Activated CD4-positive, CD25-positive, alpha-beta regulatory T cell treated with anti-CD3 and anti-CD28 coated beads, Interleukin-2, amount 50 U/mL, for 16 hours (primary cell): ENCODE results near the gene KLHL2.
"Not testable (repeated sequence)": the region's sequence is repeated elsewhere in the genome, so short reads cannot be mapped to it uniquely, and the experiment has no call there.

Experiments used
- DNase-seq: peaks from one replicate; pipeline ENCODE4 v3.0.0-alpha.2; 2020; ENCODE audit warnings: low read depth, low spot score

Gene KLHL2

DNA sequence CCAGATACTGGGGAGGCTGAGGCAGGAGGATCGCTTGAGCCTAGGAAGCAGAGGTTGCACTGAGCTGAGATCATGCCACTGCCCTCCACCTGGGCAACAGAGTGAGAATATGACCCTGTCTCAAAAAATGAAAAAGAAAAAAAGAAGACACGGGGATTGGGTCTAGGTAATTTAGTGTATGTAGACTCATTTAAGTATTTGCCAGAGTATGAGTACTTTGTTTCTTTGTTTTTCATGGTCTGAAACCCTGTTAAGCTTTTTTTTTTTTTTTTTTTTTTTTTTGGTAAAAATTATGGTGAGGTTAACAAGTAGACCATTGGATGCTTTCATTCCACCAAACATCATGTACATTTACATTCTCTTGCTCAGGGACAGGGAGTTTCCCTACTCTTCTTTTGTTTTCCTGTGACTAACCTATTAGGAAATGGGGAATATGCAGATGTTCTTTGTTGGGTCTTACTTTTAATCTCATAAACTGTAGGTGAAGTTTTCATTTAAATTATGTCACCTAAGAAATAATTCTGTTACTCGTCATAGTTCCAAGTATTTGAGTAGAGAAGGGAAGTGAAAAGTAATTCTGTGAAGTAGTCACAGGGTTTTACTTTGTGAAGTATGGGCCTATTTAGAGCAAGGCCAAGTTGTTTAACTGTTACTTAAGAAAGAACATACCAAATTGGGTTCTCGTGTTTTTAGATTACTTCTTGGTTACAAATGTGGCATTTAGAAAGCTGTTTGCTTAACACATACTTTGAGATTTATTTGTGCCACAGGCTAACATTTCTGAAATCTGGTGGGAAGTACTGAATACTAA, 25.5 kb downstream of the KLHL2 start:
- DNase-seq = not testable (repeated sequence)

DNA sequence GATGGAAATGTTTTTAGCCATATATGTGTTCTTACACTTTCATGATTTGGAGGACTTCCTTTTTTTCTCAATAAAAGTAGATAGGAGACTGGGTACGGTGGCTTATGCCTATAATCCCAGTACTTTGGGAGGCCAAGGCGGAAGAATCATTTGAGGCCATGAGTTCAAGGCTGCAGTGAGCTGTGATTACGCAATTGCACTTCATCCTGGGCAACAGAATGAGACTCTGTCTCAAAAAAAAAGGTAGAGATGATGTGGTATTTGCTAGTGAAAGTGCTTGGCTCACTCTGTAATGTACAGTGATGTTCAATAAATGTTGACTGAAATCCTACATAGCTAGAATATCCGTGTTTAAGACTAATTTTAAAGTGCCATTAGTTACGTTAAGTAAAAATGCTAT, 27.4 kb downstream of the KLHL2 start:
- no peak for DNase-seq

DNA sequence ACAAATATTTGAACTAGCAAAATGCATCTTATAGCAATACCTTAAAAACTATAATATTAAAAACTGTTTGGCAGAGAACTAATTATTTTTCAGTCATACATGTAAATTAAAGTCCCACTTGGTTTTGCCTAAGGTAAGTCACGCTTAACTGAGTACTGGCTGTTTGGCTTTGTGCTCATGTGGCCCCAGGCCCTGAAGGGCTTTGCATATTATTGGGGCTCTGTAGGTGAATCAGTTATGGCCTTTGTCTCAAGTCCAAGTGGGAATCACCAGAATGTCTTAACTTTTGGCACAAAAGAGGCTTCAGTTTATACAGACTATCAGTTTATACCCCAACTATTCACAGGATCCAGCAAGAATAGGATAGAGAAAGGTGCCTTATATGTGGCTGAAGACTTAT, 29.5 kb downstream of the KLHL2 start:
- DNase-seq = not testable (repeated sequence)

DNA sequence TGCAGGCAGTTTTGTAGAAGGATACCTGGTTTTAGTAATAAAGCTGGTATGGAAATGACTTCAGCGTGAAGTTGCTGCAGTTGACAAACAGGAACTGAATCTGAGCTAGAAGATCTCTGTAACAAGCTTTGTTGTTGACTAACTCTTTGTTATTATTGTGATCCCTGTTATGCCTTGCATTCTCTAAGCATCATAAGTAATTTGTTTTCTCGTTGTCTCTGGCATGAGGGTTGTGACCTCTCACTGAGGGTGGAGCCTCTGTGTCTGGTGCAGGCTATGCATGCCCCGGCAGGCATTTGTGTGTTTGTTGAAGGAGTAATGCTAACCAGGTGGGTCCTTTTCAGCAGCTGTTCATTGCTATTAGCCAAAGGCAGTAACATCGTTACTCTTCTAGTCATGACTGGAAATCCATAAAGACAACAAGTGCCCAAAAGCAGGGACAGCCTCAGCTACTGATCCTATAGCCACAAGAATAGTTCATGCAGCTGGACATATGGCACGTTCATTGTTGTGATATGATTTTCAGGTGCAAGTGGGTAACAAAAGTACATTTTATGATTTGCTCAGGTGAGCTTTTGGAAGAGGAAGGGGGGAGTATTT, 30.8 kb downstream of the KLHL2 start:
- DNase-seq = not testable (repeated sequence)

DNA sequence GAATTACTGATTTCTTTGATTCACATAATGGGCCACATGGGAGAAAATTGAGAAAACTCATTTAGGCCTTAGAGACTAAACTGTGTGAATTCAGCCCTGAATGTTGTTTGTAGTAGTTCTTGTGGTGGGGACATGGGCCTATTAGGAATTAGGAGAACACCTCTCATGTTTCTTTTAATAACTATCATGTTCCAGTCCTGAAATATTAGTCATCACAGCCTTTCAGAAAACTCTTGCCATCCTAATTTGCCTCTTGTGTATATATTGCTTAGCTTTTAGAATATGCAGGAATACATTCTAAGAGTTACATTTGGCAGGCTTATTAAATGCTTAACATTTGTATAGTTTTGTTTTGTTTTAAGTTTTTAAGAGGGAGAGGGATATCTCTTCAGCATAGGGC, 33.4 kb downstream of the KLHL2 start:
- DNase-seq = not testable (repeated sequence)

DNA sequence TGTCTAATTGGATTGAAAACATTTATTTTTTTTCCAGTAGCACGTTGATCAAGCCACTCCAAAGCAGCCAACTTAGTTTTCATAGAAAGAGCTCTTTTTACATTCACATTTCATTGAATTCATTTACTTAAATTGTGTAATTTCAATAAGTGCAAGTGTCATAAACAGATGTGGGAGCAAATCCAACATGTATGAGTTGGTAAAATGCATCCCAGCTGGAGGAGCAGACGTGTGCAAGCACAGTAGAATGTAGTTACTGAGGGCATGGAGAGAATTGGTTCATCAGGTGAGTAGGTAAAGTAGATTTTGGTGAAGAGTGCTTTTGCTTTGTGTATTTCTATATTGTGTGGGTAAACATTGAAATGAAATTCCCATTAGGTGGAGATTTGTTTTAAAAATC, 36.8 kb downstream of the KLHL2 start:
- DNase-seq = not testable (repeated sequence)

DNA sequence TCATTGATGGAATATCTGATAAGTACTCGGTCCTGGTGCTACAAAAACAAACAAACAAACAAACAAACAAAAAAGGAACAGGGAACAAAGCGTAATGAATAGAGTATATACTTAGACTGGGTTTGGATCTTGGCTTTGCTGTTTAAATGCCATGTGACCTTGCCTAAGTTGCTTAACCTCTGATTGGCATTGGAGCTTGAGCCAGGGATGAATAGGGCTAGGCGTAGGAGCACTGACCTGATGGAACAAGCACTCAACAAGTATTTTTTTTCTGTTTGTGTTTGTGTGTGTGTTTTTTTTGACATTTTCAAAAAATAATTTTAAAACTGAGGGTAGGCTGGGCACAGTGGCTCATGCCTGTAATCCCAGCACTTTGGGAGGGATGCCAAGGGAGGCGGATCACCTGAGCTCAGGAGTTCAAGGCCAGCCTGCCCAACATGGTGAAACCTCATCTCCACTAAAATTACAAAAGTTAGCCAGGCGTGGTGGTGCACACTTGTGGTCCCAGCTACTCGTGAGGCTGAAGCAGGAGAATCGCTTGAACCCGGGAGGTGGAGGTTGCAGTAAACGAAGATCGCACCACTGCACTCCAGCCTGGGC, 37.3 kb downstream of the KLHL2 start:
- DNase-seq = not testable (repeated sequence)

DNA sequence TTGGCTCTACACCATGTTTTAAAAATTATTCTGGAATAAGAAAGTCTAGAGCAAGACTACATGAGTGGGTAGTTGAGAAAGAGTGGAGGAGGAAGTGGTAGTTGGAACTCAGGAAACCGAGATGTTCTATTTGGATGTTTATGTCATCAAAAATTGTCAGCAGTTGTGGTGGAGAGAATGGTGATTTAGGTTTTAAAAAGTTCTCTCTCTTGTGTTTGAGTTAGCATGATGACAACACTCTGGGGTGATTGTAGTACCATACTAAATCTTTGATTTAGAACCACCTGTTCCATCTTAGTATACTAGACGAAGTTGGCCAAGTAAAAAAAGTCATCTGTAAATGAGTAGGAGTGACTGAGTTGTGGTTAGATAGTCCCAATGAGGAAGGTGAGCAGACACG, 40.7 kb downstream of the KLHL2 start:
- no peak for DNase-seq

DNA sequence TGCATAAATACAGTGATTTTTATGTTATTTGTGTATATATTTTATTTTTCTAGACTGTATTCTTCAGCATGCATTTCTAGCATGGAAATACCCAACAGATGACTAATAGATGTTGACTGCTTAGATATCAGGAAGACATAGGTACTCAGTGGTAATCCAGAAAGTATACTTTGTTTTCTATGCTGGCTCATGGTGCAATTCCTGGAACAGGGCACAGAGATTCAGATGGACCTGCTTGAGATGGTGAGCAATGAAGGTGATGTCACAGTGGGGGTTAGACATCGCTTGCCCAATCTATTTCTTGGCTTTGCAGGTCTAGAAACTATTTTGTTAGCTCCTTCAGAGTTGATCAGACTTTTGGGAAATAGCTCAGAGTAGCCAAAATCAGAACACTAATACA, 41.5 kb downstream of the KLHL2 start:
- not testable (repeated sequence) for DNase-seq

DNA sequence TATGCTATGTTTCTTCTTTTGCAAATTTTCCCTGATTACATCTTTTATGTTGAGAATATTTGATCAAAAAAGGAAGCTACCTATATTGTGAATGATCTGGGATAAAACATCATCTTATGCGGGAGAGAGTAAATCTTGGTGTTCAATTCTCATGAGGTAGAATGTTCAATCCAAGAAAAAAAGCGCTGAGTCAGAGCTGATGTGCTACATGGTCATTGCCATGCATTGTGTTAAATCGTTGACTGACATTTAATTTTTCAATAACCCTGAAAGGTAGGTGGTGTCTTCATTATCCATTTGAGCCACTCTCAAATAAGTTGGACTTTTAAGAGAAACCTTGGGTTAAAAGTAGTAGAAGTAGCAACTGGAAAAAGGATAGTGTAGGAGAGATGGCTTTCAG, 47.4 kb downstream of the KLHL2 start:
- not testable (repeated sequence) for DNase-seq

DNA sequence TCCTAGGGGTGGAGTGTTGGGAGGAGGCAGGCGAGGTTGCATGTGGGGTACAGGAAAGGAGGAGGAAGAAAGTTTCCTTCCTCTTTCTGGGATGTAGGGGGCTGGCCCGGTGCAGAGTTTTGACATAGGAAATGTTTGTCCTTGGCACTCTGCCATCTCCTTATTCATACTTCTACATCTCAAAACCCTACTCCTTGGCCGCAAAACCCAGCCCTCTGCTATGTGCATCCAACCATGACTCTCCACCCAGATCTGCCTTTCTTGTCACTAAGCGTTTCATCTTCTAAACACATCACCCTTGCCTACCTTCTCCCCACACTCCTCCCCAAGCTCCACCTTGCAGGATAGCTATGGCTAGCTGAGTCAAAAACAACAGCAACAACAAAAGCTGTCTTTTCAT, 48.1 kb downstream of the KLHL2 start:
- DNase-seq = not testable (repeated sequence)

DNA sequence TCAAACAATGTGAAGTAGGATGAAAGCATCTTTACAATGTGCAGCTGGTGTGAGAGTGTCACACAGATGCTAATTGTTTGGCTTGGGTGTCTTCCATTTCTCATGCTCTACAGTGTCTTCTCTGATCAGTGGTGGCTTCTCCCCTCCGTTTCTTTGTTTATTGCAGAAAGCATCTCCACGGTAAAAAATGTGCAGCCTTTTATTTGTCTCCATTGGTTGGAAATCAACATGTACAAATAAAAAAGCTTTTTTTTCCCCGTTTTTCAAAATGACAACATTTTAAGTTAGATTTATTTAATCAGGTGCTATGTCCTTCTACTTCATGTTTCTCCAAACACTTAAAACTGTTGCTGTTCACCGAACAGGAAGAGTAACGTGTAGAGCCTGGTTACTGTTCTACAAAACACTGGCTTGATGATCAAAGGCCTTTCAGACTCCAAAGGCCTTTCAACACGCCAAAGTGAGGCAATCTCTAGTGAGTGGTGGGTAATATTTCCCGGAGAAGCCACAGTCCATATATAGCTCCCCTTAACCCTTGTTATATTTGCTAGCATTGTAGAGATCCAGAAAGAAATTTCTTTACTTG, 48.8 kb downstream of the KLHL2 start:
- not testable (repeated sequence) for DNase-seq

DNA sequence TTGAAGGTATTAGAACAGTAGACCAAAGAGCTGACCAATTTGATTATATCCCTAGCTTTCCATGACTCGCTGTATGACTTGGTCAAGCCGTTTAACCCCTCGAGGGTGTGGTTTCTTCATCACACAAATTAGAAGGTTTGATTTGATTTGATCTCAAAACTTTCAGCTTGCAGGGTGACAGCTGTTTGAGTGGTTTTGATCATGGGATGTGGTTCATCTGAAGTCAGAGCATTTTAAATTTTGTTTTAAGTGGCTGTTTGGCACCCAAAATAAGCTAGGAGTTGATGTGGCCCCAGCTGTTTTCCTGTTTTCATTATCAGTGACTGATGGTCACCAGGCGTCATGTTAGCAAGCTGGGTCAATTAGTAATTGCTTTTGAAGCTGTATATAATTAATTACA, 52.4 kb downstream of the KLHL2 start:
- not testable (repeated sequence) for DNase-seq

DNA sequence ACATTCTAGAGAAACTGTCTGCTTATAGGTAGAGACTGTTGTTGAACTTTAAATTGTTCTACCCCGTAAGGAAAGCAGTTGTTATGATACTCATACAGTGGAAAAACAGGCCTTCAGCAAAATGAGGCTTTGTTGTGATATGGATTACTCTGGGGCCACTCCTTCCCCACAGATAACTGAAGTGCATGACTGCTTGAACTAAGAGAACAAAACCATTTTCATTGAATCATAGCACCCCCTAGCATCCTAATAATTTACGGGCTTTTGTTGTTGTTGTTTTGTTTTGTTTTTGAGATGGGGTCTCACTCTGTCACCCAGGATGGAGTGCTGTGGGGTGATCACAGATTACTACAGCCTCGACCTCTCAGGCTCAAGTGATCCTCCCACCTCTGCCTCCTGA, 54.9 kb downstream of the KLHL2 start:
- DNase-seq = not testable (repeated sequence)

DNA sequence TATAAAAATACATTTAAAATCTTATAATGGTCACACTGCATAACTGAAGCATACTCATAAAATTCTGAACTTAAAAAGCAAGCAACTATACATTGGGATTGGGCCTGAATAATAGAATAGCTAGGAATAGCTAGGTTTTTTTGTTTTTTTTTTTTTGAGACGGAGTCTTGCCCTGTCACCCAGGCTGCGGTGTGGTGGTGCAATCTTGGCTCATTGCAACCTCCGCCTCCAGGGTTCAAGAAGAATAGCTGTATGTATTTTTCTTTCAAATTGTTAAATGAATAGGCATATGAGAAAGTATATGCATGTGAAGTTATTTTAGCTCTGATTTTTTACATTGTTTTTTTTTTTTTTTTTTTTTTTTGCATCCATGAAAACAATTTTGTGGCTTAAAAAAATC, 56.1 kb downstream of the KLHL2 start:
- not testable (repeated sequence) for DNase-seq

DNA sequence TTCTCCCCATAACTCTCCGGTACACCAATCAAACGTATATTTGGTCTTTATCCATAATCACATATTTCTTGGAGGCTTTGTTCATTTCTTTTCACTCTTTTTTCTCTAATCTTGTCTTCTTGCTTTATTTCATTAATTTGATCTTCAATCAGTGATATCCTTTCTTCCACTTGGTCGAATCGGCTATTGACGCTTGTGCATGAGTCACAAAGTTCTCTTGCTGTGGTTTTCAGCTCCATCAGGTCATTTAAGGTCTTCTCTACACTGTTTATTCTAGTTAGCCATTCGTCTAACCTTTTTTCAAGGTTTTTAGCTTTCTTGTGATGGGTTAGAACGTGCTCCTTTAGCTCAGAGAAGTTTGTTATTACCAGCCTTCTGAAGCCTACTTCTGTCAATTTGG, 62.6 kb downstream of the KLHL2 start:
- DNase-seq = not testable (repeated sequence)

DNA sequence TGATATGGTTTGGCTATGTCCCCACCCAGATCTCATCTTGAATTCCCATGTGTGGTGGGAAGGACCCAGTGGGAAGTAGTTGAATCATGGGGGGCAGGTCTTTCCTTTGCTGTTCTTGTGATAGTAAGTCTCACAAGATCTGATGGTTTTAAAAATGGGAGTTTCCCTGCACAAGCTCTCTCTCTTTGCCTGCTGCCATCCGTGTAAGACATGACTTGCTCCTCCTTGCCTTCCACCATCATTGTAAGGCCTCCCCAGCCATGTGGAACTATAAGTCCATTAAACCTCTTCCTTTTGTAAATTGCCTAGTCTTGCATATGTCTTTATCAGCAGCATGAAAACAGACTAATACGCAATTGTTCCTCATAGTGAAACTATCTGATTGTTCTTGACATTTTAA, 66.1 kb downstream of the KLHL2 start:
- not testable (repeated sequence) for DNase-seq

DNA sequence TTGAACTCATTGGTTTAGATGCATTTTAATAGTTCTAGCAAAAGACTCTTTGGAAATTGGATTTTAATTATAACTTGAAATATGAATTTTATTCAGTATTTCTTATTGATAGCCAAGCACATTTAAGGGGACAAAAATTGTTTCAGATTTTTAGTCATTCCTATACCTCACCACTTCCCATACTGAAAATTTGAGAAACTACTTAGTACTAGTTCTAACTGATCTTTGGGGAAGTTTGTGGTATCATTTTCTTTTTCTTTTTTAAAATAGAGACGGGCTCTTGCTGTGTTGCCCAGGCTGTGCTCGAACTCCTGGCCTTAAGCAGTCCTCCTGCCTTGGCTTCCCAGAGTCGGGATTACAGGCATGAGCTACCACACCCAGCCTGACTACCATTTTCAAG, 68.0 kb downstream of the KLHL2 start:
- not testable (repeated sequence) for DNase-seq

DNA sequence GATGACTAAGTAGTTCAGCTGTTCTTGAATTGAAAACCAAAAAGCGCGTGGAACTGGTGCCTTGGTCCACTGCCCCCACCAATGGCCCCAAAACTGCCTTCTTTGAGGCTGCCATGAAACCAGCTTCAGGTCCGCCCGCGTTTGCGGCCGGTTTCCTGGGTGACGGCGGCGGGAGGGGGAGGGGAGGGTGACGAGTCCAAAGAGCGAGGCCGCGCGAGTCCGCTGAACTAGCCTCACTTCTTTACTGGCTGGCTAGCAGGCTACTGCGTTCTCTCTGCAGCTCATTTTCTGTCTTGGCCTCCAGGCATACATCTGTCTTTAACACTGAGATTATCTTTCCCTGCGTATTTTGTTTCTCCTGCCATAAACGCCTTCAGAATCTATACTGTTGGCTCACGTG, 72.2 kb downstream of the KLHL2 start:
- not testable (repeated sequence) for DNase-seq

DNA sequence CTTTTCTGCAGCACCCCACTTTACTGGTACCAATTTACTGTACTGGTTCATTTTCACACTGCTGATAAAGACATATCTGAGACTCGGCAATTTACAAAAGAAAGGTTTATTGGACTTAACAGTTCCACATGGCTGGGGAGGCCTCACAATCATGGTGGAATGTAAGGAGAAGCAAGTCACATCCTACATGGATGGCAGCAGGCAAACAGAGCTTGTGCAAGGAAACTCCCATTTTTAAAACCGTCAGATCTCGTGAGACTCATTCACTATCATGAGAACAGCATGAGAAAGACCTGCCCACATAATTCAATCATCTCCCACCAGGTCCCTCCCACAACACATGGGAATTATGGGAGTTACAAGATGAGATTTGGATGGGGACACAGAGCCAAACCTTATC, 77.3 kb downstream of the KLHL2 start:
- DNase-seq = not testable (repeated sequence)

DNA sequence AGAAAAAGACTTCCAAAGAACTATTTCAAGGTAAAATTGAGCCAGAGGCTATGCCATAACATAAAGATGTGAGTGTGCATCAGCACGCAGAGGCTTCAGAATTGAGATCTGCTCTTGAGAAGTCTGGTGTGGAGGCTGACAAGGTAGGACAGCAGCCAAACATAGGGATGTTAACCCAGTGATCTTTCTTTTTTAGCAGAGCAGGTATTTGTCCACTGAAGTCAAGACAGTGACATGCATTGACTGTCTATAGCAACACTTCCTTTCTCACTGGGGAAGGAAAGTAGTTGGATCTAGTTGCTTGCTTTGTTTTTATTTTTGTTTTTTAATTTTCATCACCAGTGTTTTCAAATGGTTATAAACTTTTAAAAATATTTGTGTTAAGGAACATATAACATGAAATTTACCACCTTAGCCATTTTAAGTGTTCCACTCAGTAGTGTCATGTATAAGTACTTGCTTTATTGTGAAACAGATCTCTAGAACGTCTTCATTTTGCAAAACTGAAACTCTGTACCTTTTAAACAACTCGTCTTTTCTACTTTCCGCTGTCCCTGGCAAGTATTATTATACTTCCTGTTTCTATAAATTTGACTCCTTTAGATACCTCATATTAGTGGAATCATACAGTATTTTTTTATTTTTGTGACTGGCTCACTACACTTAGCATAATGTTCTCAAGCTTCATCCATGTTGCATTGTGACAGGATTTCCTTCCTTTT, 79.4 kb downstream of the KLHL2 start:
- DNase-seq = not testable (repeated sequence)

DNA sequence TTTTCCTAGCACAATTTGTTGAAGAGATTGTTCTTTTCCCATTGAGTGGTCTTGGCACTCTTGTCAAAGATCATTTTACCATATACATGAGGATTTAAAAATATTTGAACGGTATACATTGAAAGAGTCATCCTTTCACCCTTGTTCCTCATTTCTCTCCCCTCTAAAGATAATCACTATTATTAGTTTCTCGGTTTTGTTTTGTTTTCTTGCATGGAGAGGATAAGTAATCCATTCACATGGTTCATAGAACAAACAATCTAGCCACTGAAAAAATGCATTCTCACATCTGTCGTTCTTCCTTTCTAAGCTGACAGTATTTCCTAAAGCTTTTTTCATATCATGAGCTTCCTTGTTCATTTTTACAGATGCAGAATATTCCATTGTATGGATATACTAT, 80.9 kb downstream of the KLHL2 start:
- no peak for DNase-seq
